ENCODE data around the gene TBX1.
"Not testable (repeated sequence)": the region's sequence is repeated elsewhere in the genome, so short reads cannot be mapped to it uniquely, and the experiment has no call there.

Gene TBX1

DNA sequence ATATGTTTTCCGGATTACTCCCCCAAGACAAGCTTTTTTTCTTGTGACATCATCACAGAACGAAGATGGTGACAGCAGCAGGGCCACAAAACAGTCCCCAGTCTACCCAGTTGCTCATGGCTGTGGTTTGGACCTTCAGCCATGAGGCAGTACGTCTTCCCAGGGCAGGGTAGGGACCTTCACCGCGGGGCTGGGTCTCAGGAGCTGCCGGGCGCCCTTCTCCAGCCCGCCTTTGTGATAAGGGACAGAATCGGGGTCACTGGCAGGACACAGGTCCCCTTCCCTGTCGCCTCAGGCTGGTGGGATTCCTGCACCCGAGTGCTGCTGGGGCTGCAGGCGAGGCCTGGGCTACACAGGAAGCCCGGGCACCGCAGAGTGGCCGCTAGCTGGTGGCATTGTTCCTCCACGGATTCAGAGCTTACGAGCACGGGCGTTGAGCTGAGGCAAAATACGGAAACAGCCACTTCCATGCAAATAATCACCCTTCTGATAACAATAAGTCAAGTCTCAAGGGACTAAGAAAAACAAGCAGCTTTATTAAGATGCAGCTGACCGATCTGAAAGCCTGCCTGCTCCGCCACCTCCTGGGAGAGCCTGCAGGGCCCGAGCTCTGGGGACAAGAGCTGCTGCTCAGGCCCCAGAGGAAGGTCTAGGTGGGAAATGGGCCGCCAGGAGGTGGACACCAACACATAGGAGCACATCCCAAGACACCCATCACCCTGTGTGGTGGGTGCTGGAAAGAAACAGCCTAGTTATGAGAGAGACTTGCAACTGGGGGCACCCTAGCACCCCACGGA, 12.3 kb downstream of the TBX1 start:
- TF ChIP-seq, protein P1, sequence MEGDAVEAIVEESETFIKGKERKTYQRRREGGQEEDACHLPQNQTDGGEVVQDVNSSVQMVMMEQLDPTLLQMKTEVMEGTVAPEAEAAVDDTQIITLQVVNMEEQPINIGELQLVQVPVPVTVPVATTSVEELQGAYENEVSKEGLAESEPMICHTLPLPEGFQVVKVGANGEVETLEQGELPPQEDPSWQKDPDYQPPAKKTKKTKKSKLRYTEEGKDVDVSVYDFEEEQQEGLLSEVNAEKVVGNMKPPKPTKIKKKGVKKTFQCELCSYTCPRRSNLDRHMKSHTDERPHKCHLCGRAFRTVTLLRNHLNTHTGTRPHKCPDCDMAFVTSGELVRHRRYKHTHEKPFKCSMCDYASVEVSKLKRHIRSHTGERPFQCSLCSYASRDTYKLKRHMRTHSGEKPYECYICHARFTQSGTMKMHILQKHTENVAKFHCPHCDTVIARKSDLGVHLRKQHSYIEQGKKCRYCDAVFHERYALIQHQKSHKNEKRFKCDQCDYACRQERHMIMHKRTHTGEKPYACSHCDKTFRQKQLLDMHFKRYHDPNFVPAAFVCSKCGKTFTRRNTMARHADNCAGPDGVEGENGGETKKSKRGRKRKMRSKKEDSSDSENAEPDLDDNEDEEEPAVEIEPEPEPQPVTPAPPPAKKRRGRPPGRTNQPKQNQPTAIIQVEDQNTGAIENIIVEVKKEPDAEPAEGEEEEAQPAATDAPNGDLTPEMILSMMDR (IDR thresholded peaks at IDR 0.05; ENCODE audit: low read depth, low read length) = no peak
- H3K4me3 ChIP-seq (ENCODE audit: low read depth, low read length) = no peak overlapping the region

GRCh38 chr22:19773470-19774040, 13.0 kb downstream of the TBX1 start:
- TF ChIP-seq, protein P1 (IDR thresholded peaks at IDR 0.05; ENCODE audit: low read depth, low read length) = no peak
- H3K4me3 ChIP-seq (ENCODE audit: low read depth, low read length) = no peak overlapping the region

- no peak overlapping the region for H3K4me3 ChIP-seq (ENCODE audit: low read depth, low read length)
- TF ChIP-seq, protein P1 (IDR thresholded peaks at IDR 0.05; ENCODE audit: low read depth, low read length) = no peak
Measured at GRCh38 chr22:19774628-19775027, 14.1 kb downstream of the TBX1 start.

GRCh38 chr22:19775496-19776325, 15.1 kb downstream of the TBX1 start:
- TF ChIP-seq, protein P1 (IDR thresholded peaks at IDR 0.05; ENCODE audit: low read depth, low read length) = no peak
- no peak overlapping the region for H3K4me3 ChIP-seq (ENCODE audit: low read depth, low read length)

GRCh38 chr22:19776433-19777031, 16.0 kb downstream of the TBX1 start:
- TF ChIP-seq, protein P1 (IDR thresholded peaks at IDR 0.05; ENCODE audit: low read depth, low read length) = no peak
- H3K4me3 ChIP-seq (ENCODE audit: low read depth, low read length) = no peak overlapping the region

DNA sequence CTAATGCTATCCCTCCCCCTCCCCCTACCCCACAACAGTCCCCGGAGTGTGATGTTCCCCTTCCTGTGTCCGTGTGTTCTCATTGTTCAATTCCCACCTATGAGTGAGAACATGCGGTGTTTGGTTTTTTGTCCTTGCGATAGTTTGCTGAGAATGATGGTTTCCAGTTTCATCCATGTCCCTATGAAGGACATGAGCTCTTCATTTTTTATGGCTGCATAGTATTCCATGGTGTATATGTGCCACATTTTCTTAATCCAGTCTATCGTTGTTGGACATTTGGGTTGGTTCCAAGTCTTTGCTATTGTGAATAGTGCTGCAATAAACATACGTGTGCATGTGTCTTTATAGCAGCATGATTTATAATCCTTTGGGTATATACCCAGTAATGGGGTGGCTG, 16.6 kb downstream of the TBX1 start:
- not testable (repeated sequence) for H3K4me3 ChIP-seq (ENCODE audit: low read depth, low read length)

- TF ChIP-seq, protein P1 (IDR thresholded peaks at IDR 0.05; ENCODE audit: low read depth, low read length) = no peak
- H3K4me3 ChIP-seq (ENCODE audit: low read depth, low read length) = no peak overlapping the region
Measured at GRCh38 chr22:19779011-19779421, 18.4 kb downstream of the TBX1 start.
